OCI-LY7 (cell line): Measurements from ENCODE around the gene LCNL1. TPM values are rescaled to one million over a fixed set of nuclear protein-coding genes. Genes with fewer than 3 reads are reported as not detected.

Experiments
- BruUV-seq: library from RNA; stranded (reverse); fragments of 400-500 nt; replicated peaks from 2 replicates; lab custom pipeline; 2021; lab: Mats Ljungman, UMichigan
- CTCF ChIA-PET: fragments of 300-600 bp; sonication (Branson Sonifier 250); formaldehyde crosslinking; loops from one replicate; lab custom pipeline; 2022; ENCODE audit warnings: antibody characterized with exemption; ENCODE audit not compliant: unreplicated experiment; lab: Charles Lee
- POLR2A ChIA-PET: fragments of 300-600 bp; sonication (Branson Sonifier 250); formaldehyde crosslinking; loops from one replicate; lab custom pipeline; 2022; ENCODE audit warnings: antibody characterized with exemption; lab: Charles Lee
- DNase-seq: peaks from one replicate; pipeline ENCODE4 v3.0.0-alpha.2; 2015; ENCODE audit warnings: low spot score
- H2AFZ ChIP-seq: fragments of 200-600 bp; sonication (generic), shearing (Covaris generic); 2 replicates; pipeline ENCODE4 v1.6.1; 2014; ENCODE audit warnings: mild to moderate bottlenecking, antibody characterized with exemption, low read length, moderate library complexity
- H3K27ac ChIP-seq: fragments of 200-600 bp; sonication (generic); 2 replicates; pipeline ENCODE4 v1.5.1; 2014; ENCODE audit warnings: mixed run types, low read depth, mild to moderate bottlenecking, moderate library complexity, low read length, inconsistent platforms; ENCODE audit not compliant: poor library complexity, severe bottlenecking
- H3K36me3 ChIP-seq: fragments of 200-600 bp; sonication (generic); 2 replicates; pipeline ENCODE4 v1.6.1; 2014; ENCODE audit warnings: mild to moderate bottlenecking, antibody characterized with exemption, low read length, moderate library complexity, mixed read lengths; ENCODE audit not compliant: insufficient read depth
- H3K4me1 ChIP-seq: fragments of 200-600 bp; sonication (generic); 2 replicates; pipeline ENCODE4 v1.5.1; 2014; ENCODE audit warnings: mild to moderate bottlenecking, low read length; ENCODE audit not compliant: insufficient read depth, poor library complexity, severe bottlenecking
- H3K4me2 ChIP-seq: fragments of 200-600 bp; sonication (generic); 2 replicates; pipeline ENCODE4 v1.6.1; 2014; ENCODE audit warnings: mild to moderate bottlenecking, low read length
- H3K4me3 ChIP-seq: fragments of 200-600 bp; sonication (generic); 2 replicates; pipeline ENCODE4 v1.5.1; 2014; ENCODE audit warnings: mild to moderate bottlenecking, low read depth, low read length; ENCODE audit not compliant: poor library complexity, severe bottlenecking
- H3K79me2 ChIP-seq: fragments of 200-600 bp; sonication (generic); 2 replicates; pipeline ENCODE4 v1.6.1; 2016; ENCODE audit warnings: low read depth, mild to moderate bottlenecking, low read length, moderate library complexity, mixed read lengths; ENCODE audit not compliant: insufficient read depth
- H3K9me2 ChIP-seq: fragments of 200-600 bp; sonication (generic); 2 replicates; pipeline ENCODE4 v1.6.1; 2016; ENCODE audit warnings: mild to moderate bottlenecking, low read length, mixed read lengths; ENCODE audit not compliant: insufficient read depth
- H3K9me3 ChIP-seq: fragments of 200-600 bp; sonication (generic); 2 replicates; pipeline ENCODE4 v1.6.1; 2014; ENCODE audit warnings: mild to moderate bottlenecking, mixed run types, low read length, mixed read lengths
- H4K20me1 ChIP-seq: fragments of 200-600 bp; sonication (generic); 2 replicates; pipeline ENCODE4 v1.6.1; 2014; ENCODE audit warnings: mild to moderate bottlenecking, antibody characterized with exemption, low read length, moderate library complexity, mixed read lengths; ENCODE audit not compliant: insufficient read depth
- CTCF ChIP-seq: fragments of 200-600 bp; sonication (generic); conservative IDR thresholded peaks from 2 replicates; pipeline ENCODE4 v1.5.1; 2014; ENCODE audit warnings: mild to moderate bottlenecking, antibody characterized with exemption, low read length, moderate library complexity, mixed read lengths
- EZH2phosphoT487 ChIP-seq: fragments of 200-600 bp; sonication (generic); IDR thresholded peaks from 2 replicates; pipeline ENCODE4 v1.6.1; 2018; ENCODE audit warnings: low read depth, borderline replicate concordance, mild to moderate bottlenecking, mixed run types, antibody characterized with exemption, low read length, moderate library complexity, mixed read lengths
- intact Hi-C: fragments of 100-400 bp; cut with micrococcal nuclease; formaldehyde crosslinking; loops from one replicate; pipeline ENCODE4 v1.10.0; 2022; ENCODE audit not compliant: unreplicated experiment
- total RNA-seq, 2 experiments: library from RNA; depleted of rRNA in 1 of 2; stranded (reverse); fragments of >200 nt in 1 of 2; shearing (Covaris generic) in 1 of 2; gene quantifications; 2 replicates each; pipeline ENCODE4 v1.2.3, GENCODE V29; 2014 to 2022

Gene LCNL1
- total RNA-seq, 2 experiments from 2014 or later: not detected

- ChIA-PET CTCF (no interaction called here), POLR2A (no interaction called here)
- Histone ChIP-seq H3K9me2 (no peaks in the 10 kb centered on the region), H3K4me3 (peak overlapping the region; percentile 72), H3K4me2 (peak overlapping the region; percentile 97), H3K36me3 (no peaks in the 10 kb centered on the region), H3K9me3 (no peaks in the 10 kb centered on the region), H3K79me2 (no peaks in the 10 kb centered on the region), H3K27ac (peak overlapping the region; percentile 45), H3K4me1 (peaks cover 22% of the 10 kb centered on the region), H2AFZ (peak overlapping the region; percentile 83; the same call in 1 of the 2 replicates), H4K20me1 (no peaks in the 10 kb centered on the region)
- DNase-seq: no peak
- no TSS peak for BruUV-seq
- intact Hi-C loops: no loop called here
- TF ChIP-seq CTCF (no peak), EZH2phosphoT487 (no peak)
Observed at GRCh38 chr9:136950656-136951276, 32.0 kb upstream of the LCNL1 start.

GRCh38 chr9:136951541-136952320, 31.1 kb upstream of the LCNL1 start, which contains the start of gene LCN12:
Gene LCN12, plus strand, starts transcription at chr9:136952273. Its CDS starts 55 bp downstream, at chr9:136952328.
- Histone ChIP-seq H3K9me2 (no peaks in the 10 kb centered on the region), H3K9me3 (no peaks in the 10 kb centered on the region), H3K4me3 (no peak within 1 kb of the TSS), H3K36me3 (no peaks in the 10 kb centered on the region), H4K20me1 (no peaks in the 10 kb centered on the region), H2AFZ (no peak within 1 kb of the TSS), H3K79me2 (no peaks in the 10 kb centered on the region), H3K27ac (no peak within 1 kb of the TSS), H3K4me1 (peaks cover 22% of the 10 kb centered on the region), H3K4me2 (no peak within 1 kb of the TSS)
- ChIA-PET CTCF (interaction anchor here (0.6 kb wide), 1 partner anchor 44 kb away, joined by 3 read pairs; the partner anchor contains the start of gene CLIC3), POLR2A (interaction anchor here (0.6 kb wide), 1 partner anchor 144 kb away, joined by 3 read pairs; no protein-coding TSS in a partner anchor)
- intact Hi-C loops: no loop called here
- no peak for DNase-seq
- no peak for TF ChIP-seq CTCF
- no TSS peak for BruUV-seq
